Activated naive CD8-positive, alpha-beta T cell treated with anti-CD3 and anti-CD28 coated beads, Interleukin-2, amount 50 U/mL, for 16 hours (primary cell): ENCODE measurements around the gene PLCB4.

ENCODE experiments used
- DNase-seq: peaks from one replicate; pipeline ENCODE4 v3.0.0-alpha.2; 2020; ENCODE audit warnings: low read depth, low spot score

The PLCB4 gene

DNA sequence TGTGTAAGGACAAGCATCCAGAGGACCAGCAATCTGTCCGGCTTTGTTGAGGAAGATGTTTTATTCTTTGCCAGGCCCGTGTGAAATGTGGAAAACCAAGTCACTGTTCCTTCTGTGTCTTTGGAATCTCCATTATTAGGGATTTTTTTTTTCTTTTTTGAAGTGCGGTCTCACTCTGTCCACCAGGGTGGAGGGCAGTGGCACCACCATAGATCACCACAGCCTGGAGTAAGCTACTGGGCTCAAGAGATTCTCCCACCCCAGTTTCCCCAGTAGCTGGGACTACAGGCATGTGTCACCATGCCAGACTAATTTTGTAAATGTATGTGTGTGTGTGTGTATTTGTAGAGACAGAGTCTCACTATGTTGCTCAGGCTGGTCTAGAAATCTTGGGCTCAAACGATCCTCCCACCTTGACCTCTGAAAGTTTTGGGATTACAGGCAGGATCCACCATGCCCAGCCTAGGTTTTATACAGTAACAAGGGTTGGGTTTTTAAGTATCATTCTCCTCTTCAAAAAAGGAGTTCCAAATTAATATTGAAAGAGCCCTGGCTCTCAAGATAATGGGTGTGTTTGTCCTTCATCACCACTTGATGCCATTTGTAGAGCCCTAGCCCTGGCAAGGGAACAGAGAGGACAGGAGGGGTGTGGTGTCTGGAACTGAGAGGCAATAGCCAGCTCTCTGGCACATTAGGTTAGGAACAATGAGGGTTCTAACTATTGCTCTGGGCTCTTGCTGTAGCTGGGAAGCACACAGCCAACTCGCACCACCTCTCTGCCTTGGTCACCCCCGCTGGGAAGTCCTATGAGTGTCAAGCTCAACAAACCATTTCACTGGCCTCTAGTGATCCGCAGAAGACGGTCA lies 448.6 kb downstream of the PLCB4 start:
- no peak for DNase-seq

DNA sequence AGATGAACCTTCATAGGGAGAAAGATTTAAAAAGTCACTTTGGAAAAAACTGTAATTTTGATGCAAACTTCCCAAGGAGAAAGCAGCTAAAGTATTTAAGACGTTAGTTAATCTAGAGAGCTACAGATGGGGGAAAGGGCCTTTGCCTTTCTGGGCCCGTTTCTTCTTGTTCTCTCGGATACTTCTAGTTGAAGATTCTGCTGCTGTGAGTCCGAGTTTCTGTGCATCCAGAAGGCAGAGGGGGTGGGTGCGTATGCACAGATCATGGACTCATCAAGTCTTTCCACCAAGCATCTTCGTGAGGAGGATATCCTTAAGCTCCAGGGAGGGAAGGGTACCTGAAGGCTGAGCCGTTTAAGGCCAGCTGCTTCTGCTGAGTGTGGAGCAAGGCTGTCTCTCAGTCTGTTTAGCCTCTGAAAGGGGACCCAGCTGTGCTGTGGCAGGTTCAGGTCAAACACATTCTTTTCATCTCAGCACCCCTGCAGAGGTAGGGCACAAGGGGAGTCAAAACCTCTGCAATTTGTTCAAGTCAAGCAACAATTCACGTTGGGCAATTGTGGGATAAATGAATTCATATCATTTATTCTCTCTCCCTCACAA lies 449.8 kb downstream of the PLCB4 start:
- DNase-seq = no peak

DNA sequence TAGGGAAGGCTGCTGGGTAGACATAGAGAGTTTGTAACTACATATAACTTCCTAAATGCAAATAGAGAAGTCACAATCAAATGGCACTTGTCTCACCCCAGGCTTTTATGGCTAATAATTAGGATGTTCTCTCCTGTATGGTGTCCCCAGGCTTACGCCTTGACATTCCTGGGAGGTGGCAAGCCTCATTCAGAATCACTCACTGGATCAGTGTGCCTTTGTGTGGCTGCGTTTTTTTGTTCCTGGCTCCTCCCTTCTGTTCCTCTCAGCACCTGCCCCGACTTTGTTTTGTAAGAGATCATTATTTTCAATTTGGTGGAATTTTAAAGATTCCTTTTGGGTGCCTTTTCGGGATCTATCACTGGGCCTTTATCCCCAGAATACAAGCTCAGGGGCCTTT lies 451.2 kb downstream of the PLCB4 start:
- no peak for DNase-seq

DNA sequence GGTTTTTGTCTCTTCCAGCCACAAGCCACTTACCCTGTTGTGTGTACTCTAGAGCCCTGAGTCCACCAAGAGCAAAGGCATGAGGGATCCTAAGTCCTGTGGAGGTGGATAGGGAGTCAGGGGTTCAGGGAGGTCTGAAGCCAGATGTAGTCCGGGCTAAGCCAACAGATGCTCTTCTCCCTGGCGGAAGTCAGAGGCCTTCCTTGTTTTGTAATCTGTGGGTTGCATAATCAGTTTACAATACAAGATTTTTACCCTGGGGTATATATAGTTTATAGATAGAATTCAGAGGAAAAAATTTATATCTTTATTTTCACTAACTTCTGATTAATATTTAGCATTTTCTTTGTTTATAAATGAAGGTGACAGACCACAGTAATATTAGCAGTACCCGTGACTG lies 454.7 kb downstream of the PLCB4 start:
- no peak for DNase-seq
